Activated CD4-positive, alpha-beta T cell treated with anti-CD3 and anti-CD28 coated beads for 36 hours (primary cell): ENCODE results near the gene CD244. TPM values are rescaled to one million over a fixed set of nuclear protein-coding genes. Genes with fewer than 3 reads are reported as not detected.

Experiments used
- ATAC-seq: fragments of 200-7000 bp; cut with Tn5 transposase; one replicate; pipeline ENCODE4 v1.10.0; 2021; ENCODE audit warnings: mild to moderate bottlenecking, moderate library complexity
- CTCF ChIA-PET: fragments of 350-600 bp; sonication (Branson Sonifier 250); formaldehyde crosslinking; loops from one replicate; lab custom pipeline; 2021; ENCODE audit warnings: antibody characterized with exemption; lab: Charles Lee
- POLR2A ChIA-PET: fragments of 350-600 bp; sonication (Branson Sonifier 250); formaldehyde crosslinking; loops from one replicate; lab custom pipeline; 2021; ENCODE audit warnings: antibody characterized with exemption, inconsistent platforms; lab: Charles Lee
- DNase-seq: peaks from one replicate; pipeline ENCODE4 v3.0.0-alpha.2; 2020
- H3K27ac Mint-ChIP-seq: one replicate; pipeline ENCODE4 v1.8.0; 2021; ENCODE audit warnings: mixed read lengths
- H3K27me3 Mint-ChIP-seq: one replicate; pipeline ENCODE4 v1.8.0; 2021; ENCODE audit warnings: mixed read lengths
- H3K36me3 Mint-ChIP-seq: one replicate; pipeline ENCODE4 v1.8.0; 2021; ENCODE audit warnings: low read depth, mixed read lengths
- H3K4me1 Mint-ChIP-seq: one replicate; pipeline ENCODE4 v1.8.0; 2021; ENCODE audit warnings: mixed read lengths
- H3K4me3 Mint-ChIP-seq: one replicate; pipeline ENCODE4 v1.8.0; 2021; ENCODE audit warnings: mild to moderate bottlenecking, moderate library complexity, mixed read lengths
- H3K9me3 Mint-ChIP-seq: one replicate; pipeline ENCODE4 v1.8.0; 2021; ENCODE audit warnings: low read depth, mixed read lengths
- intact Hi-C, 2 experiments: fragments of 100-400 bp; cut with DNase I in 1 of 2; cut with micrococcal nuclease in 1 of 2; formaldehyde crosslinking; loops; one replicate each; pipeline versions ENCODE4 v1.14.2 to v1.15.1; 2022 to 2024; cut with DNase I, micrococcal nuclease
- total RNA-seq, 2 experiments: library from RNA; stranded (reverse); gene quantifications; one replicate each; pipeline ENCODE4 v1.2.3, GENCODE V29; 2021

The CD244 gene
- total RNA-seq, 2 experiments from 2014 or later = 0.14 to 0.25 TPM

- POLR2A ChIA-PET = no interaction called here
- DNase-seq (no peak), ATAC-seq (no peak)
- no peaks in the 10 kb centered on the region for H3K27me3 Mint-ChIP-seq
- peaks cover 38% of the 10 kb centered on the region for H3K4me1 Mint-ChIP-seq
- peaks cover 17% of the 10 kb centered on the region for H3K36me3 Mint-ChIP-seq
- H3K9me3 Mint-ChIP-seq = no peaks in the 10 kb centered on the region
- CTCF ChIA-PET = interaction anchor here (0.6 to 1.9 kb wide), 5 partner anchors 10 to 133 kb away, joined by 3 to 6 read pairs (median 4); no protein-coding TSS in a partner anchor
- intact Hi-C loops = no loop called here
- H3K27ac Mint-ChIP-seq = no peak overlapping the region
- no peak overlapping the region for H3K4me3 Mint-ChIP-seq
These were observed 48.4 kb downstream of the CD244 start for GRCh38 chr1:160814316-160814715.

- Mint-ChIP-seq H3K4me1 (peaks cover 42% of the 10 kb centered on the region), H3K27ac (no peak overlapping the region), H3K36me3 (peaks cover 19% of the 10 kb centered on the region), H3K9me3 (no peaks in the 10 kb centered on the region), H3K27me3 (no peaks in the 10 kb centered on the region), H3K4me3 (no peak overlapping the region)
- intact Hi-C loops = no loop called here
- ATAC-seq (peak; percentile 98), DNase-seq (peak; percentile 32)
- POLR2A ChIA-PET = interaction anchor here (0.7 kb wide), 1 partner anchor 17 kb away, joined by 3 read pairs; the partner anchor contains the start of gene LY9
- CTCF ChIA-PET = interaction anchor here (0.6 to 2.5 kb wide), 7 partner anchors 13 to 141 kb away, joined by 4 to 12 read pairs (median 5); partner anchors contain the start of gene ITLN1
These were observed 49.5 kb downstream of the CD244 start for GRCh38 chr1:160813215-160813614.

- ATAC-seq = no peak
- Mint-ChIP-seq H3K9me3 (peaks cover 9% of the 10 kb centered on the region), H3K27ac (peak overlapping the region; percentile 7), H3K27me3 (no peaks in the 10 kb centered on the region), H3K4me1 (peaks cover 61% of the 10 kb centered on the region), H3K4me3 (no peak overlapping the region), H3K36me3 (peaks cover 31% of the 10 kb centered on the region)
- no peak for DNase-seq
- POLR2A ChIA-PET = no interaction called here
- CTCF ChIA-PET = interaction anchor here (0.9 to 2.5 kb wide), 11 partner anchors 15 to 143 kb away, joined by 3 to 12 read pairs (median 5); partner anchors contain the start of gene ITLN1
- intact Hi-C loops = no loop called here
These were observed 51.5 kb downstream of the CD244 start for GRCh38 chr1:160811147-160811546.

- intact Hi-C loops = no loop called here
- no peaks in the 10 kb centered on the region for H3K27me3 Mint-ChIP-seq
- H3K27ac Mint-ChIP-seq = no peak overlapping the region
- H3K4me1 Mint-ChIP-seq = peaks cover 67% of the 10 kb centered on the region
- no peak overlapping the region for H3K4me3 Mint-ChIP-seq
- peaks cover 12% of the 10 kb centered on the region for H3K9me3 Mint-ChIP-seq
- DNase-seq (no peak), ATAC-seq (no peak)
- peaks cover 36% of the 10 kb centered on the region for H3K36me3 Mint-ChIP-seq
- ChIA-PET POLR2A (no interaction called here), CTCF (interaction anchor here (1.4 to 2.5 kb wide), 4 partner anchors 21 to 129 kb away, joined by 4 to 8 read pairs (median 6); partner anchors contain the start of gene ITLN1)
These were observed 52.2 kb downstream of the CD244 start for GRCh38 chr1:160810486-160810885.

GRCh38 chr1:160808289-160808688 is 54.4 kb downstream of the CD244 start:
- ChIA-PET CTCF (interaction anchor here (0.8 to 5.9 kb wide), 9 partner anchors 9 to 126 kb away, joined by 3 to 37 read pairs (median 4); partner anchors contain the start of gene SLAMF7), POLR2A (no interaction called here)
- intact Hi-C loops = no loop called here
- H3K27ac Mint-ChIP-seq = no peak overlapping the region
- H3K27me3 Mint-ChIP-seq = no peaks in the 10 kb centered on the region
- peaks cover 84% of the 10 kb centered on the region for H3K4me1 Mint-ChIP-seq
- no peak for DNase-seq
- no peak for ATAC-seq
- H3K4me3 Mint-ChIP-seq = no peak overlapping the region
- peaks cover 15% of the 10 kb centered on the region for H3K9me3 Mint-ChIP-seq
- peaks cover 50% of the 10 kb centered on the region for H3K36me3 Mint-ChIP-seq

GRCh38 chr1:160807738-160808137 is 54.9 kb downstream of the CD244 start:
- peaks cover 50% of the 10 kb centered on the region for H3K36me3 Mint-ChIP-seq
- intact Hi-C loops = no loop called here
- CTCF ChIA-PET = interaction anchor here (0.8 to 5.9 kb wide), 8 partner anchors 10 to 127 kb away, joined by 3 to 37 read pairs (median 4); partner anchors contain the start of gene SLAMF7
- H3K4me3 Mint-ChIP-seq = no peak overlapping the region
- H3K4me1 Mint-ChIP-seq = peaks cover 83% of the 10 kb centered on the region
- no peak for ATAC-seq
- no peaks in the 10 kb centered on the region for H3K27me3 Mint-ChIP-seq
- POLR2A ChIA-PET = no interaction called here
- peaks cover 15% of the 10 kb centered on the region for H3K9me3 Mint-ChIP-seq
- DNase-seq = no peak
- H3K27ac Mint-ChIP-seq = no peak overlapping the region

- intact Hi-C loops = no loop called here
- ChIA-PET POLR2A (no interaction called here), CTCF (interaction anchor here (0.8 to 5.9 kb wide), 11 partner anchors 10 to 183 kb away, joined by 3 to 37 read pairs (median 6); partner anchors contain the start of gene LY9)
- Mint-ChIP-seq H3K27me3 (no peaks in the 10 kb centered on the region), H3K4me1 (peaks cover 83% of the 10 kb centered on the region), H3K4me3 (no peak overlapping the region), H3K27ac (no peak overlapping the region), H3K36me3 (peaks cover 55% of the 10 kb centered on the region), H3K9me3 (peaks cover 15% of the 10 kb centered on the region)
- DNase-seq = no peak
- no peak for ATAC-seq
These were observed 55.4 kb downstream of the CD244 start for GRCh38 chr1:160807247-160807646.

- Mint-ChIP-seq H3K36me3 (peaks cover 54% of the 10 kb centered on the region), H3K9me3 (peaks cover 15% of the 10 kb centered on the region), H3K4me3 (no peak overlapping the region), H3K27me3 (no peaks in the 10 kb centered on the region), H3K27ac (peak overlapping the region; percentile 74), H3K4me1 (peaks cover 79% of the 10 kb centered on the region)
- no peak for DNase-seq
- intact Hi-C loops = loop anchor here in 1 of 2 experiments (1.0 kb wide), 1 partner anchor 8 kb away; no protein-coding TSS in a partner anchor
- POLR2A ChIA-PET = no interaction called here
- CTCF ChIA-PET = interaction anchor here (0.8 to 5.9 kb wide), 11 partner anchors 10 to 183 kb away, joined by 3 to 37 read pairs (median 5); partner anchors contain the start of gene LY9
- ATAC-seq = no peak
These were observed 55.9 kb downstream of the CD244 start for GRCh38 chr1:160806784-160807183.

- DNase-seq = no peak
- ATAC-seq = peak; percentile 76
- ChIA-PET CTCF (interaction anchor here (0.7 to 5.9 kb wide), 13 partner anchors 10 to 182 kb away, joined by 3 to 37 read pairs (median 4); partner anchors contain the start of gene LY9), POLR2A (no interaction called here)
- Mint-ChIP-seq H3K9me3 (peaks cover 15% of the 10 kb centered on the region), H3K27ac (peak overlapping the region; percentile 74), H3K4me3 (no peak overlapping the region), H3K36me3 (peaks cover 52% of the 10 kb centered on the region), H3K27me3 (no peaks in the 10 kb centered on the region), H3K4me1 (peaks cover 79% of the 10 kb centered on the region)
- intact Hi-C loops = loop anchor here in 1 of 2 experiments (1.0 kb wide), 1 partner anchor 8 kb away; no protein-coding TSS in a partner anchor
These were observed 56.5 kb downstream of the CD244 start for GRCh38 chr1:160806109-160806665.

- ChIA-PET POLR2A (no interaction called here), CTCF (interaction anchor here (1.1 kb wide), 1 partner anchor 188 kb away, joined by 3 read pairs; no protein-coding TSS in a partner anchor)
- no peak for ATAC-seq
- no peak overlapping the region for H3K27ac Mint-ChIP-seq
- peaks cover 88% of the 10 kb centered on the region for H3K4me1 Mint-ChIP-seq
- intact Hi-C loops = loop anchor here in 1 of 2 experiments (2.0 kb wide), 1 partner anchor 35 kb away; no protein-coding TSS in a partner anchor
- H3K27me3 Mint-ChIP-seq = no peaks in the 10 kb centered on the region
- peaks cover 37% of the 10 kb centered on the region for H3K36me3 Mint-ChIP-seq
- DNase-seq = no peak
- H3K4me3 Mint-ChIP-seq = no peak overlapping the region
- H3K9me3 Mint-ChIP-seq = peaks cover 12% of the 10 kb centered on the region
These were observed 60.7 kb downstream of the CD244 start for GRCh38 chr1:160801836-160802580.
